K562 (cell line): Measurements from ENCODE around the gene MTF1. TPM values are rescaled to one million over a fixed set of nuclear protein-coding genes. Genes with fewer than 3 reads are reported as not detected.

ENCODE experiments used
- ATAC-seq: fragments of 200-7000 bp; cut with Tn5 transposase; 3 replicates; pipeline ENCODE4 v1.9.1; 2020; ENCODE audit warnings: moderate library complexity
- BruUV-seq: library from RNA; stranded (reverse); fragments of 400-500 nt; replicated peaks from 2 replicates; lab custom pipeline; 2021; lab: Mats Ljungman, UMichigan
- CTCF ChIA-PET: fragments of 300-600 bp; formaldehyde crosslinking; extraction: SDS; loops from one replicate; lab custom pipeline; 2021; ENCODE audit warnings: low intra/inter-chr PET ratio; lab: Yijun Ruan, JAX
- POLR2A ChIA-PET: fragments of 300-600, 350-650 bp; sonication (Branson Sonifier 250); formaldehyde crosslinking; extraction: SDS; loops from one replicate; lab custom pipeline; 2021; ENCODE audit warnings: antibody characterized with exemption, inconsistent platforms; lab: Yijun Ruan, JAX
- DNase-seq, 4 experiments: peaks; one replicate each; pipeline versions ENCODE4 v3.0.0 to v3.0.0-alpha.2; 2011 to 2018; ENCODE audit warnings: low spot score in 3 of 4, mixed read lengths in 3 of 4; ENCODE audit errors: extremely low read depth in 1 of 4
- FAIRE-seq: peaks from 2 replicates; lab custom pipeline; 2011; peaks lifted over from hg19 to GRCh38; lab: Jason Lieb, UNC
- H2AFZ ChIP-seq: 2 replicates; pipeline ENCODE4 v1.6.0; 2011; ENCODE audit warnings: low read depth, low read length, control low read depth, inconsistent platforms
- H3K27ac ChIP-seq: fragments of 200-600 bp; 3 replicates; pipeline ENCODE4 v1.8.0; 2011; ENCODE audit warnings: low read depth, mild to moderate bottlenecking, control low read depth, inconsistent platforms, low read length, moderate library complexity, mixed read lengths; ENCODE audit errors: extremely low read depth
- H3K27me3 ChIP-seq, 2 experiments: fragments of 300-600 bp in 1 of 2; 2 replicates in 1 of 2; 3 replicates in 1 of 2; pipeline versions ENCODE4 v1.6.0 to v1.8.0; 2011; ENCODE audit warnings: inconsistent platforms in 2 of 2, low read length in 2 of 2, mild to moderate bottlenecking in 1 of 2, mixed read lengths in 1 of 2, moderate library complexity in 1 of 2; ENCODE audit not compliant: control insufficient read depth in 2 of 2, insufficient read depth in 2 of 2
- H3K36me3 ChIP-seq: fragments of 300-600 bp; 3 replicates; pipeline ENCODE4 v1.8.0; 2011; ENCODE audit warnings: mild to moderate bottlenecking, low read length, inconsistent platforms; ENCODE audit not compliant: control insufficient read depth, insufficient read depth
- H3K4me1 ChIP-seq, 2 experiments: fragments of 200-600 bp in 1 of 2; replicated peaks in 1 of 2; 2 replicates in 1 of 2; 3 replicates in 1 of 2; pipeline versions ENCODE4 v1.5.1 to v1.8.0; 2011; ENCODE audit warnings: inconsistent platforms in 2 of 2, low read length in 2 of 2, mild to moderate bottlenecking in 1 of 2, mixed read lengths in 1 of 2, moderate library complexity in 1 of 2; ENCODE audit not compliant: control insufficient read depth in 2 of 2, insufficient read depth in 2 of 2
- H3K4me2 ChIP-seq: 2 replicates; pipeline ENCODE4 v1.6.1; 2011; ENCODE audit warnings: low read length, control low read depth, inconsistent platforms, mixed read lengths; ENCODE audit not compliant: insufficient read depth
- H3K4me3 ChIP-seq: fragments of 200-600 bp; sonication (generic), shearing (Covaris generic); 2 replicates; pipeline ENCODE4 v1.5.1; 2016; ENCODE audit warnings: control low read depth, inconsistent platforms
- H3K79me2 ChIP-seq: fragments of 200-600 bp; 3 replicates; pipeline ENCODE4 v1.8.0; 2011; ENCODE audit warnings: low read length, inconsistent platforms; ENCODE audit not compliant: control insufficient read depth, insufficient read depth
- H3K9ac ChIP-seq, 2 experiments: 2 replicates each; pipeline versions ENCODE4 v1.6.0 to v1.6.1; 2011; ENCODE audit warnings: low read depth in 2 of 2, low read length in 2 of 2, control low read depth in 1 of 2, inconsistent platforms in 1 of 2, mild to moderate bottlenecking in 1 of 2, mixed read lengths in 1 of 2; ENCODE audit not compliant: insufficient read depth in 1 of 2
- H3K9me1 ChIP-seq: one replicate; pipeline ENCODE4 v1.6.0; 2011; ENCODE audit warnings: inconsistent platforms, mild to moderate bottlenecking, low read length, moderate library complexity; ENCODE audit not compliant: control insufficient read depth, insufficient read depth
- H3K9me3 ChIP-seq: replicated peaks from 2 replicates; pipeline ENCODE4 v1.5.1; 2011; ENCODE audit warnings: low read depth, low read length, inconsistent platforms; ENCODE audit not compliant: control insufficient read depth, insufficient read depth
- H4K20me1 ChIP-seq: replicated peaks from 2 replicates; pipeline ENCODE4 v1.6.1; 2011; ENCODE audit warnings: low read length, inconsistent platforms, mixed read lengths; ENCODE audit not compliant: control insufficient read depth, insufficient read depth
- FOSL1 ChIP-seq: fragments of 200-800 bp; sonication (Bioruptor generic); conservative IDR thresholded peaks from 2 replicates; pipeline ENCODE4 v1.6.1; 2016; ENCODE audit warnings: missing genetic modification characterization, missing compliant biosample characterization
- JUND ChIP-seq, 2 experiments: IDR thresholded peaks; 2 replicates in 1 of 2; 3 replicates in 1 of 2; pipeline ENCODE4 v1.6.1; 2011; ENCODE audit warnings: borderline replicate concordance in 2 of 2, low read depth in 2 of 2, low read length in 2 of 2, improper control_type of control experiment in 1 of 2, missing biosample characterization in 1 of 2, missing genetic modification characterization in 1 of 2, missing genetic modification reagents in 1 of 2
- MCM5 ChIP-seq: fragments of 450-650 bp; IDR thresholded peaks from 2 replicates; pipeline ENCODE4 v1.6.1; 2016; ENCODE audit warnings: low read depth
- XRCC4 ChIP-seq: IDR thresholded peaks from one replicate; pipeline ENCODE4 v1.6.1; 2011; ENCODE audit not compliant: insufficient read depth, insufficient read length; ENCODE audit errors: extremely low read depth
- ZBED1 ChIP-seq: IDR thresholded peaks from 2 replicates; pipeline ENCODE4 v1.6.1; 2014
- ZFX ChIP-seq: sonication (generic); formaldehyde crosslinking; IDR thresholded peaks from 2 replicates; pipeline ENCODE4 v1.8.0; 2022; ENCODE audit warnings: mild to moderate bottlenecking, missing genetic modification reagents, moderate library complexity
- ZNF699 ChIP-seq: fragments of 250-450 bp; sonication (Bioruptor Pico); IDR thresholded peaks from 2 replicates; pipeline ENCODE4 v1.8.0; 2021; ENCODE audit warnings: mild to moderate bottlenecking, moderate library complexity; ENCODE audit not compliant: insufficient replicate concordance
- WGBS: fragments of 100-300 bp; shearing (Covaris generic); methylation state at CpG from one replicate; pipeline ENCODE4 v1.1.6; 2016; ENCODE audit warnings: low coverage, mixed read lengths; ENCODE audit not compliant: insufficient coverage; ENCODE audit errors: missing lambda C conversion rate; 5-methylcytosine and 5-hydroxymethylcytosine counted together
- in situ Hi-C: fragments of 300-500 bp; cut with MboI; formaldehyde crosslinking; loops from 4 replicates; pipeline ENCODE4 v1.15.0; 2018; ENCODE audit warnings: inconsistent platforms, mixed read lengths
- intact Hi-C: fragments of 100-400 bp; cut with micrococcal nuclease; formaldehyde crosslinking; loops from 2 replicates; pipeline ENCODE4 v1.14.2; 2022
- polyA plus RNA-seq, 8 experiments: library from polyadenylated mRNA; depleted of rRNA in 4 of 8; stranded (reverse) in 5 of 8; unstranded in 3 of 8; fragments of >200 nt; fragmentation: Nextera tagmentation in 2 of 8; fragmentation: Illumina TruSeq in 1 of 8; extraction: Ambion mirVana in 2 of 8; extraction: Trizol in 1 of 8; gene quantifications; 2 replicates each; pipeline versions ENCODE4 v1.2.1 to v1.2.3, GENCODE V29; 2011 to 2014; ENCODE audit warnings: inconsistent platforms in 1 of 8, missing spikeins in 1 of 8
- total RNA-seq, 7 experiments: library from RNA; depleted of rRNA in 6 of 7; stranded (reverse); fragments of >200 nt in 6 of 7; fragmentation: Illumina TruSeq in 2 of 7; extraction: Trizol in 2 of 7; gene quantifications; 2 replicates each; pipeline versions ENCODE4 v1.2.1 to v1.2.3, GENCODE V29; 2011 to 2021; ENCODE audit warnings: low replicate concordance in 1 of 7

MTF1 gene
- total and polyA plus RNA-seq, 9 of the 15 experiments (the other 6 are each of a cell fraction or from before 2014, with no cell fraction given) = 1.1 to 12.2 (median 4.3) TPM

- Histone ChIP-seq H3K27me3 (no peaks in the 10 kb centered on the region), H4K20me1 (0 out of 2 replicates have a peak, but pooled peaks cover 11% of the 10 kb centered on the region), H3K9me3 (no peaks in the 10 kb centered on the region), H3K9me1 (no peaks in the 10 kb centered on the region), H3K79me2 (peaks cover 64% of the 10 kb centered on the region), H3K9ac (no peak overlapping the region), H3K4me1 (peaks cover 6 to 22% of the 10 kb centered on the region in 2 experiments; a peak in 4 of 5 replicates), H3K27ac (no peak overlapping the region), H3K36me3 (peaks cover 29% of the 10 kb centered on the region), H3K4me3 (no peak overlapping the region), H3K4me2 (no peak overlapping the region), H2AFZ (no peak overlapping the region)
- intact Hi-C loops = no loop called here
- BruUV-seq = no TSS peak
- CTCF ChIA-PET = no interaction called here
- peak in 1 of 4 experiments; percentile 18 for DNase-seq
- no peak for ATAC-seq
- 67% methylated on average over 6 of the region's 6 CpGs for WGBS
- TF ChIP-seq JUND (IDR thresholded peaks at IDR 0.05; ENCODE audit: borderline replicate concordance, low read depth, low read length) (no peak), JUND (tag; IDR thresholded peaks at IDR 0.05; ENCODE audit: borderline replicate concordance, low read depth, low read length) (no peak), ZBED1 (no peak), ZNF699 (CRISPR knock-in tag) (no peak), FOSL1 (tag) (0 out of 2 replicates have a peak, but pooled peaks have one; percentile 15), XRCC4 (no peak), MCM5 (no peak), ZFX (CRISPR knock-in tag) (no peak)
- in situ Hi-C loops = no loop called here
- POLR2A ChIA-PET = interaction anchor here (0.7 to 1.6 kb wide), 3 partner anchors 17 to 345 kb away, joined by 3 read pairs; no protein-coding TSS in a partner anchor
- no peak for FAIRE-seq
Observed at GRCh38 chr1:37854406-37854805, 5.0 kb downstream of the MTF1 start.
